ENCODE results near the gene SDR9C7. TPM values are rescaled to one million over a fixed set of nuclear protein-coding genes. Genes with fewer than 3 reads are reported as not detected.

SDR9C7 gene
- total RNA-seq, result 0.31 and 0.57 TPM in 2 replicates

GRCh38 chr12:56933826-56934625 is at the start of gene SDR9C7:
TSS of gene SDR9C7 (minus strand) at chr12:56934408. CDS start at chr12:56934261, 147 bp downstream.

GRCh38 chr12:56957229-56958052 is 23.2 kb upstream of the SDR9C7 start, which contains the start of gene RDH16:
TSS of gene RDH16 (minus strand) at chr12:56957608. CDS start at chr12:56957462, 146 bp downstream.

Other genes starting within 250 kb of the SDR9C7 start
- gene PTGES3, start 246.1 kb downstream of the SDR9C7 start, total RNA-seq, result 74.3 and 126 TPM in 2 replicates
- 1,247 and 1,341 TPM in 2 replicates for gene NACA, start 209.1 kb downstream of the SDR9C7 start, total RNA-seq
- 12.1 and 20.8 TPM in 2 replicates for gene PRIM1, start 182.1 kb downstream of the SDR9C7 start, total RNA-seq
- gene HSD17B6, start 171.1 kb downstream of the SDR9C7 start, total RNA-seq, result 0.31 and 1.3 TPM in 2 replicates
- 0.16 TPM in 1 of 2 replicates, not detected in the other for gene RDH16, start 23.2 kb upstream of the SDR9C7 start, total RNA-seq
- 2.5 and 3.2 TPM in 2 replicates for gene ZBTB39, start 72.1 kb upstream of the SDR9C7 start, total RNA-seq
- gene TAC3, start 82.1 kb upstream of the SDR9C7 start, total RNA-seq, result not detected in 2 replicates
- gene MYO1A, start 115.7 kb upstream of the SDR9C7 start, total RNA-seq, result not detected in 2 replicates
- 6.0 and 10.9 TPM in 2 replicates for gene NEMP1, start 144.4 kb upstream of the SDR9C7 start, total RNA-seq
- 31.2 and 41.2 TPM in 2 replicates for gene NAB2, start 154.7 kb upstream of the SDR9C7 start, total RNA-seq
- gene STAT6, start 177.0 kb upstream of the SDR9C7 start, total RNA-seq, result 66.8 and 74.7 TPM in 2 replicates
- gene LRP1, start 194.1 kb upstream of the SDR9C7 start, total RNA-seq, result 6.2 and 17.9 TPM in 2 replicates
- gene LRP1-AS, start 213.2 kb upstream of the SDR9C7 start, total RNA-seq, result not detected in 2 replicates